ENCODE data around the gene UNC93B1.

DNA sequence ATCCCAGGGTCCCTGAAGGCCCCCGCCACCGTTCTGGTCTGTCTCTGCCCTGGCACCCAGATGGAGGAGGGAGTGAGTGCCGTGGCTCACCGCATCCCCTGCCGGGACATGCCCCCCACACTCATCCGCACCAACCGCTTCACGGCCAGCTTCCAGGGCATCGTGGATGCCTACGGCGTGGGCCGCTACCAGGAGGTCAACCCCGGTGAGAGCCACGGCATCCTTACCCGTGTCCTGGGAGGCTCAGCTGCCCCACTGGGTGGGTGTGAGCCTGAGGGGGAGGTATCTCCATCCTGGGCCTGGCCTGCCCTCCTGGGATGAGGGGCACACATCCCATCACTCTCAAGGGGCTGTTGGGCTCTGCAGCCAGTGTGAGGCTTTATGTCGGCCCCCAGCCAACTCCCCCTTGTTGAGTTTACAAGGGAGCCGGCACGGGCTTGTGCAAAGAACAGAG is 41.0 kb upstream of the UNC93B1 start:
- TF ChIP-seq, protein P1, sequence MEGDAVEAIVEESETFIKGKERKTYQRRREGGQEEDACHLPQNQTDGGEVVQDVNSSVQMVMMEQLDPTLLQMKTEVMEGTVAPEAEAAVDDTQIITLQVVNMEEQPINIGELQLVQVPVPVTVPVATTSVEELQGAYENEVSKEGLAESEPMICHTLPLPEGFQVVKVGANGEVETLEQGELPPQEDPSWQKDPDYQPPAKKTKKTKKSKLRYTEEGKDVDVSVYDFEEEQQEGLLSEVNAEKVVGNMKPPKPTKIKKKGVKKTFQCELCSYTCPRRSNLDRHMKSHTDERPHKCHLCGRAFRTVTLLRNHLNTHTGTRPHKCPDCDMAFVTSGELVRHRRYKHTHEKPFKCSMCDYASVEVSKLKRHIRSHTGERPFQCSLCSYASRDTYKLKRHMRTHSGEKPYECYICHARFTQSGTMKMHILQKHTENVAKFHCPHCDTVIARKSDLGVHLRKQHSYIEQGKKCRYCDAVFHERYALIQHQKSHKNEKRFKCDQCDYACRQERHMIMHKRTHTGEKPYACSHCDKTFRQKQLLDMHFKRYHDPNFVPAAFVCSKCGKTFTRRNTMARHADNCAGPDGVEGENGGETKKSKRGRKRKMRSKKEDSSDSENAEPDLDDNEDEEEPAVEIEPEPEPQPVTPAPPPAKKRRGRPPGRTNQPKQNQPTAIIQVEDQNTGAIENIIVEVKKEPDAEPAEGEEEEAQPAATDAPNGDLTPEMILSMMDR (conservative IDR thresholded peaks at IDR 0.05; ENCODE audit: low read length): no peak
- TF ChIP-seq EZH2phosphoT487 (IDR thresholded peaks at IDR 0.05; ENCODE audit: borderline replicate concordance, low read depth, low read length): no peak
